ENCODE measurements around the gene ITGB4. TPM values are rescaled to one million over a fixed set of nuclear protein-coding genes. Genes with fewer than 3 reads are reported as not detected.
"Not testable (repeated sequence)": the region's sequence is repeated elsewhere in the genome, so short reads cannot be mapped to it uniquely, and the experiment has no call there.

ITGB4 gene
- total and polyA plus RNA-seq, 5 donors = 12.7 to 29.7 (median 20.3) TPM

GRCh38 chr17:75754378-75755204, 33.3 kb downstream of the ITGB4 start:
- intact Hi-C loops (cut with DNase I) = loop anchor here in 2 of 4 donors (5.0 kb wide), 2 partner anchors 87 to 122 kb away; partner anchors contain the start of genes RECQL5 (in 1 of the 2), SAP30BP (in 1 of the 2) and SMIM5 (in 1 of the 2)
- Histone ChIP-seq H3K27ac (ENCODE audit: low read length) (no peak overlapping the region), H3K27me3 (ENCODE audit: control insufficient read depth, insufficient read depth) (no peaks in the 10 kb centered on the region), H3K9me3 (ENCODE audit: control insufficient read depth, low read length) (no peaks in the 10 kb centered on the region), H3K4me3 (ENCODE audit: low read length) (no peak overlapping the region), H3K4me1 (ENCODE audit: control insufficient read depth, insufficient read depth, low read length) (peaks cover 2% of the 10 kb centered on the region)
- ATAC-seq (peak; percentile 0 to 2), DNase-seq (peak in 2 of 3 donors; percentile 46 to 60)
- WGBS = 69% methylated on average over 27 of the region's 27 CpGs

GRCh38 chr17:75755205-75755901, 34.1 kb downstream of the ITGB4 start:
- H3K9me3 ChIP-seq (ENCODE audit: control insufficient read depth, low read length) = no peaks in the 10 kb centered on the region
- DNase-seq = peak in 2 of 3 donors; percentile 58 to 61
- no peaks in the 10 kb centered on the region for H3K27me3 ChIP-seq (ENCODE audit: control insufficient read depth, insufficient read depth)
- WGBS = 85% methylated on average over 20 of the region's 20 CpGs
- peaks cover 2% of the 10 kb centered on the region for H3K4me1 ChIP-seq (ENCODE audit: control insufficient read depth, insufficient read depth, low read length)
- no peak overlapping the region for H3K27ac ChIP-seq (ENCODE audit: low read length)
- H3K4me3 ChIP-seq (ENCODE audit: low read length) = no peak overlapping the region
- intact Hi-C loops (cut with DNase I) = no loop called here
- no peak for ATAC-seq

GRCh38 chr17:75755990-75756389, 34.7 kb downstream of the ITGB4 start:
- intact Hi-C loops (cut with DNase I) = no loop called here
- ATAC-seq (no peak), DNase-seq (peak in 1 of 3 donors; percentile 20)
- no peak overlapping the region for H3K27ac ChIP-seq (ENCODE audit: low read length)
- 92% methylated on average over 2 of the region's 2 CpGs for WGBS
- H3K27me3 ChIP-seq (ENCODE audit: control insufficient read depth, insufficient read depth) = no peaks in the 10 kb centered on the region
- no peaks in the 10 kb centered on the region for H3K9me3 ChIP-seq (ENCODE audit: control insufficient read depth, low read length)
- H3K4me1 ChIP-seq (ENCODE audit: control insufficient read depth, insufficient read depth, low read length) = peaks cover 2% of the 10 kb centered on the region
- no peak overlapping the region for H3K4me3 ChIP-seq (ENCODE audit: low read length)

- Histone ChIP-seq H3K9me3 (ENCODE audit: control insufficient read depth, low read length) (no peaks in the 10 kb centered on the region), H3K27ac (ENCODE audit: low read length) (no peak overlapping the region), H3K27me3 (ENCODE audit: control insufficient read depth, insufficient read depth) (no peaks in the 10 kb centered on the region), H3K4me1 (ENCODE audit: control insufficient read depth, insufficient read depth, low read length) (peaks cover 2% of the 10 kb centered on the region), H3K4me3 (ENCODE audit: low read length) (no peak overlapping the region)
- DNase-seq (peak in 1 of 3 donors; percentile 55), ATAC-seq (no peak)
- intact Hi-C loops (cut with DNase I) = no loop called here
- 86% methylated on average over 29 of the region's 29 CpGs for WGBS
Observed at GRCh38 chr17:75756451-75757085, 35.3 kb downstream of the ITGB4 start.

DNA sequence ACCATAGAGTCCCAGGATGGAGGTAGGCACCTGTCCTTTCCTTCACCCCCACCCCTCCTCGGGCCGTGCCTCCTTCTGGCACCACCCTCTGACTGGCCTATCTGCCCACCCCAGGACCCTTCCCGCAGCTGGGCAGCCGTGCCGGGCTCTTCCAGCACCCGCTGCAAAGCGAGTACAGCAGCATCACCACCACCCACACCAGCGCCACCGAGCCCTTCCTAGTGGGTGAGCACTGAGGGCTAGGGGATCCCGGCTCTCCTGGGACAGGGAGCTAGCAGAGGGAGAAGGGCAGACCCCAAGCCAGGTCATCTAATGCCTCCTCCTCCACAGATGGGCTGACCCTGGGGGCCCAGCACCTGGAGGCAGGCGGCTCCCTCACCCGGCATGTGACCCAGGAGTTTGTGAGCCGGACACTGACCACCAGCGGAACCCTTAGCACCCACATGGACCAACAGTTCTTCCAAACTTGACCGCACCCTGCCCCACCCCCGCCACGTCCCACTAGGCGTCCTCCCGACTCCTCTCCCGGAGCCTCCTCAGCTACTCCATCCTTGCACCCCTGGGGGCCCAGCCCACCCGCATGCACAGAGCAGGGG, 35.9 kb downstream of the ITGB4 start:
- H3K4me1 ChIP-seq (ENCODE audit: control insufficient read depth, insufficient read depth, low read length) = peaks cover 2% of the 10 kb centered on the region
- no peak overlapping the region for H3K4me3 ChIP-seq (ENCODE audit: low read length)
- DNase-seq (peak in 2 of 3 donors; percentile 56 to 66), ATAC-seq (no peak)
- H3K9me3 ChIP-seq (ENCODE audit: control insufficient read depth, low read length) = no peaks in the 10 kb centered on the region
- 89% methylated on average over 21 of the region's 21 CpGs for WGBS
- H3K27me3 ChIP-seq (ENCODE audit: control insufficient read depth, insufficient read depth) = no peaks in the 10 kb centered on the region
- intact Hi-C loops (cut with DNase I) = no loop called here
- H3K27ac ChIP-seq (ENCODE audit: low read length) = no peak overlapping the region

- WGBS = 90% methylated on average over 41 of the region's 41 CpGs
- Histone ChIP-seq H3K9me3 (ENCODE audit: control insufficient read depth, low read length) (no peaks in the 10 kb centered on the region), H3K4me1 (ENCODE audit: control insufficient read depth, insufficient read depth, low read length) (peaks cover 1% of the 10 kb centered on the region), H3K27me3 (ENCODE audit: control insufficient read depth, insufficient read depth) (no peaks in the 10 kb centered on the region), H3K27ac (ENCODE audit: low read length) (no peak overlapping the region), H3K4me3 (ENCODE audit: low read length) (no peak overlapping the region)
- DNase-seq = peak in 1 of 3 donors; percentile 56
- no peak for ATAC-seq
- intact Hi-C loops (cut with DNase I) = no loop called here
Observed at GRCh38 chr17:75758131-75758905, 37.1 kb downstream of the ITGB4 start.

DNA sequence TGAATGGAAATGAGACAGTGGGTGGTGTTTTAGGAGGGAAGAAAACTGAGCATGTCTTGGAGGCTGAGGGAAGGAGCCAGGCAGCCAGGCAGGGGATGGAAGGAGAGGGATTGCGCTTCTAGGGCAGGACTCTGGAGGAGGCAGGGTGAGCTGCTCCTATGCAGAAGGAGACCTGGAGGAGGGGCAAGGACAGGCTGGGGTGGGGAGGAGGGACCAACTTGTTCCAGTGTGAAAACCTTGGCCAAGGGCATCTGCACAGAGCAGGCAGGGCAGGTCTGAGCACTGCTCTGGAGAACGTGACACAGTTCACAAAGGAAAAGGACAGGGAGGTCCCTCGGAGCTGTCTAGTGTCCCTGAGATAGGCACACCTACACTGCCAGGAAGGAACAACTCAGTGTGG, 38.2 kb downstream of the ITGB4 start:
- Histone ChIP-seq H3K27me3 (ENCODE audit: control insufficient read depth, insufficient read depth) (no peaks in the 10 kb centered on the region), H3K4me3 (ENCODE audit: low read length) (no peak overlapping the region), H3K9me3 (ENCODE audit: control insufficient read depth, low read length) (no peaks in the 10 kb centered on the region), H3K27ac (ENCODE audit: low read length) (no peak overlapping the region), H3K4me1 (ENCODE audit: control insufficient read depth, insufficient read depth, low read length) (peaks cover 2% of the 10 kb centered on the region)
- intact Hi-C loops (cut with DNase I) = no loop called here
- ATAC-seq = no peak
- 77% methylated on average over 3 of the region's 3 CpGs for WGBS
- peak in 1 of 3 donors; percentile 23 for DNase-seq

GRCh38 chr17:75759978-75760640, 38.9 kb downstream of the ITGB4 start:
- not testable (repeated sequence) for H3K4me3 ChIP-seq (ENCODE audit: low read length); H3K27ac ChIP-seq (ENCODE audit: low read length); ATAC-seq; H3K9me3 ChIP-seq (ENCODE audit: control insufficient read depth, low read length); H3K27me3 ChIP-seq (ENCODE audit: control insufficient read depth, insufficient read depth); H3K4me1 ChIP-seq (ENCODE audit: control insufficient read depth, insufficient read depth, low read length)
- 97% methylated on average over 6 of the region's 6 CpGs for WGBS
- intact Hi-C loops (cut with DNase I) = loop anchor here in 1 of 4 donors (10.0 kb wide), 1 partner anchor 135 kb away; the partner anchor contains the start of gene TRIM65
- peak in 1 of 3 donors; percentile 20 for DNase-seq

DNA sequence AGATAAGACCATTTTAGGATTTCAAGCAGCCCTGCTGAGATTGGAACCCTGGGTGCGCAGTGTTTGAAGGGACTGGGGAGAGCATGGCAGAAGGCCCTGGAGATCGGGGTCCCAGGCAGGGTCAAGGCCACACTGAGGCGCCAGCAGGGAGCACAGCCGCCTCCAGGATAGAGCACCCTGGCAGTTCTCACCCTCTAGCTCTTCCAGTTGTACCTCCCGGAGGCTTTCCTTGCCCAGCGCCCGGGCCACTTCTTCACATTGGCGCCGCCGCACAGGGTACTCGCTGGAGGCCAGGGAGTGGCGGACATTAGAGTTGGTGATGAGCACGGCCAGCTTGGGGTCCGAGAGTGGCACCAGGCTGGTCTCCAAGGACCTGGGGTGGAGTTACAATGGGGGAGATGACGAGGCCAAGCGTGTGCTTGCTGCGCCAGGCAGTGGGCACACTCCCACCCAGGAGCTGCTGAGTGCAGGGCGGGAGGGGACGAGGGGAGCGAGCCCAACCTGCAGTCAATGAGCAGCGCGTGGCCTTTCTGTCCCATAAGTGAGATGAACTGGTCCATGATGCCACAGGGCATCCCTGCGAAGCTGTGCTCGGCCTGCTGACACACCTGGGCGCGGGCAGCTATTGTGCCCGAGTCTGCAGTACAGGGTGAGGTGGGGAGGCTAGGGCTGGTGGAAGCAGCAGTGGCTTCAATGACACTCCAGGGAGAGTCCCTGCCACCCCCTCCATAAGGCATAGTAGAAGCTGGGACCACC, 41.4 kb downstream of the ITGB4 start:
- peak in 1 of 3 donors; percentile 48 for DNase-seq
- Histone ChIP-seq H3K27me3 (ENCODE audit: control insufficient read depth, insufficient read depth) (no peaks in the 10 kb centered on the region), H3K4me3 (ENCODE audit: low read length) (no peak overlapping the region), H3K4me1 (ENCODE audit: control insufficient read depth, insufficient read depth, low read length) (peaks cover 2% of the 10 kb centered on the region), H3K9me3 (ENCODE audit: control insufficient read depth, low read length) (no peaks in the 10 kb centered on the region), H3K27ac (ENCODE audit: low read length) (no peak overlapping the region)
- 96% methylated on average over 27 of the region's 27 CpGs for WGBS
- intact Hi-C loops (cut with DNase I) = loop anchor here in 1 of 4 donors (10.0 kb wide), 1 partner anchor 132 kb away; the partner anchor contains the start of gene TRIM65
- no peak for ATAC-seq
